Uterus (tissue), 2 donors: Measurements from ENCODE around the gene LEFTY2.

Experiments
- CTCF ChIP-seq, 4 experiments: fragments of 200-600 bp in 2 of 4; fragments of 450-650 bp in 2 of 4; sonication (generic) in 2 of 4; IDR thresholded peaks; one replicate each; pipeline ENCODE4 v1.5.1; 2016 to 2019; ENCODE audit warnings: antibody characterized with exemption in 4 of 4, mild to moderate bottlenecking in 2 of 4, moderate library complexity in 1 of 4
- POLR2A ChIP-seq, 2 donors: fragments of 450-650 bp; IDR thresholded peaks; one replicate each; pipeline ENCODE4 v1.6.1; 2016; ENCODE audit warnings: antibody characterized with exemption in 2 of 2, mild to moderate bottlenecking in 1 of 2, moderate library complexity in 1 of 2

- TF ChIP-seq CTCF (IDR thresholded peaks at IDR 0.05) (no peak), POLR2A (IDR thresholded peaks at IDR 0.05) (no peak)
Measured at GRCh38 chr1:225980005-225980836, 39.2 kb upstream of the LEFTY2 start.
